GM12873 (cell line): ENCODE measurements around the gene RHPN2.

Source experiments
- TF ChIP-seq, protein P1 (sequence below): IDR thresholded peaks from 2 replicates; pipeline ENCODE4 v1.5.1; 2012; ENCODE audit warnings: low read depth, mild to moderate bottlenecking, moderate library complexity, low read length, control low read depth; ENCODE audit not compliant: insufficient read depth; ENCODE audit errors: missing control alignments

The RHPN2 gene

GRCh38 chr19:32971012-32971595 is 93.6 kb downstream of the RHPN2 start:
- TF ChIP-seq, protein P1, sequence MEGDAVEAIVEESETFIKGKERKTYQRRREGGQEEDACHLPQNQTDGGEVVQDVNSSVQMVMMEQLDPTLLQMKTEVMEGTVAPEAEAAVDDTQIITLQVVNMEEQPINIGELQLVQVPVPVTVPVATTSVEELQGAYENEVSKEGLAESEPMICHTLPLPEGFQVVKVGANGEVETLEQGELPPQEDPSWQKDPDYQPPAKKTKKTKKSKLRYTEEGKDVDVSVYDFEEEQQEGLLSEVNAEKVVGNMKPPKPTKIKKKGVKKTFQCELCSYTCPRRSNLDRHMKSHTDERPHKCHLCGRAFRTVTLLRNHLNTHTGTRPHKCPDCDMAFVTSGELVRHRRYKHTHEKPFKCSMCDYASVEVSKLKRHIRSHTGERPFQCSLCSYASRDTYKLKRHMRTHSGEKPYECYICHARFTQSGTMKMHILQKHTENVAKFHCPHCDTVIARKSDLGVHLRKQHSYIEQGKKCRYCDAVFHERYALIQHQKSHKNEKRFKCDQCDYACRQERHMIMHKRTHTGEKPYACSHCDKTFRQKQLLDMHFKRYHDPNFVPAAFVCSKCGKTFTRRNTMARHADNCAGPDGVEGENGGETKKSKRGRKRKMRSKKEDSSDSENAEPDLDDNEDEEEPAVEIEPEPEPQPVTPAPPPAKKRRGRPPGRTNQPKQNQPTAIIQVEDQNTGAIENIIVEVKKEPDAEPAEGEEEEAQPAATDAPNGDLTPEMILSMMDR = no peak

GRCh38 chr19:32969549-32969948 is 95.1 kb downstream of the RHPN2 start:
- TF ChIP-seq, protein P1 = no peak

GRCh38 chr19:32966750-32967149 is 97.9 kb downstream of the RHPN2 start:
- TF ChIP-seq, protein P1 = no peak

DNA sequence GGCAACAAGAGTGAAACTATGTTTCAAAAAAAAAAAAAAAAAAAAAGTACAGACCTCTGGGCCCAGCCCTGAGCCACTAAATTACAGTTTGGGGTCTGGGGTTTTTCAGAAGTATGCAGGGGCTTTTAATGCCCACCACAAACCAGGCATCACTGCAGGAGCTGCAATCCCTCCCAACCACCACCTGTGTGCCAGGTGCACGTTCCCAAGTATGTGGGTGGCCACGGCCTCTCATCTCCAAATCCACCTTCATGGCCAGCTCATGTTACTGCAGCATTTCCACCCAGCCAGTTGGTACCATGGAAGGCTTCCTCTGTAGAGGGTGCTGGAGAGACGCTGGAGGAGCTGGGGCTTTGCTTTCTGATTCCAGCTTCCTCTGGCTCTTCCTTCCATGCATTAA is 119.4 kb downstream of the RHPN2 start:
- TF ChIP-seq, protein P1 = no peak

DNA sequence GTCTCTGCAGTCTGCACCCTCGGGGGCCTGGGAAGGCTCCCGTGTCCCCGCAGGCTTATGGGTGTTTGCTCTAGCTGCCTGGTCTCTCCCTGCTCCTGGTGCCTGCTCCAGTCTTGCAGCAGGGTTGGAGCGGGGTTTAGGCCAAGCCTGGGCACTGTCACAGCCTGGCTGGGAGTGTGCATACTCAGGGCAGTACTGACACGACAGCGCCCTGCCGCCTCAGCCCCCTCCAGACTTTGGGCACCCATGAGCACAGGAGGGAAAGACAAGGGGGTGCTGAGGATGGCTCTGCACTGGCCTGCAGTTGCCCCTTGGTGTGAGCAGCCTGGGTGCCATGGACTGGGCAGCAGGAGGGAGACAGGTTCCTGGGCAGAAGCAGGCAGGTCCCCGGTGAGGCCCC is 128.6 kb downstream of the RHPN2 start:
- TF ChIP-seq, protein P1 = no peak

GRCh38 chr19:32935629-32936028 is 129.1 kb downstream of the RHPN2 start:
- TF ChIP-seq, protein P1 = no peak

GRCh38 chr19:32933571-32933970 is 131.1 kb downstream of the RHPN2 start:
- TF ChIP-seq, protein P1 = no peak

DNA sequence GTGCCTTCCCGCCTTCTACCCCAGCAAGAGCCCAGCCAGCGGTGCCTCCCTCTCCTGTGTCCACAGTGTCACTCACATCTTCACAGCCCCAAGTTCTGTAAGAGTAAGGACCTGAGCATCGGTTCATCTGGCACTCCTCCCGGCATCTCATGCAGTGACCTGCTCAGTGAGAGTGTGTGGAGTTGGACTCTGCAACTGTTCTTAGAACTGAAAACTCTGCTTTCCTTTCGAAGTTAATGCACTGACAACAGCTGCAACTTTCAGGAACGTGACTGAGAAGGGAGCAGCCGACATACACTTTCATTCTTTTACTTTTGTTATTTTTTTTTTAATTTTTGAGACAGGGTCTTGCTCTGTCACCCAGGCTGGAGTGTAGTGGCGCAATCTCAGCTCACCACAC is 134.1 kb downstream of the RHPN2 start:
- TF ChIP-seq, protein P1 = no peak
